HepG2 (cell line): Measurements from ENCODE around the gene VPS25. TPM values are rescaled to one million over a fixed set of nuclear protein-coding genes. Genes with fewer than 3 reads are reported as not detected.

ENCODE experiments used
- CC2D1A ChIP-seq: sonication (generic); formaldehyde crosslinking; IDR thresholded peaks from 2 replicates; pipeline ENCODE4 v1.8.1; 2023; ENCODE audit warnings: mild to moderate bottlenecking, missing genetic modification reagents
- CREB1 ChIP-seq, 2 experiments: fragments of 450-650 bp in 1 of 2; IDR thresholded peaks; 2 replicates each; pipeline ENCODE4 v1.6.1; 2016 to 2017; ENCODE audit warnings: control low read depth in 1 of 2, mild to moderate bottlenecking in 1 of 2, missing compliant biosample characterization in 1 of 2, missing genetic modification characterization in 1 of 2
- FOXP4 ChIP-seq: sonication (generic); formaldehyde crosslinking; IDR thresholded peaks from 2 replicates; pipeline ENCODE4 v1.4.0; 2020; ENCODE audit warnings: missing genetic modification reagents
- IRF9 ChIP-seq: sonication (generic); formaldehyde crosslinking; IDR thresholded peaks from 2 replicates; pipeline ENCODE4 v1.8.0; 2022; ENCODE audit warnings: missing genetic modification reagents, mild to moderate bottlenecking, borderline replicate concordance
- ISX ChIP-seq: sonication (generic); formaldehyde crosslinking; conservative IDR thresholded peaks from 2 replicates; pipeline ENCODE4 v1.5.0; 2020; ENCODE audit warnings: missing genetic modification reagents
- KIAA2018 ChIP-seq: sonication (generic); formaldehyde crosslinking; IDR thresholded peaks from 2 replicates; pipeline ENCODE4 v1.5.0; 2020; ENCODE audit warnings: mild to moderate bottlenecking, missing genetic modification reagents, borderline replicate concordance
- RNF219 ChIP-seq: sonication (generic); formaldehyde crosslinking; IDR thresholded peaks from 2 replicates; pipeline ENCODE4 v1.5.0; 2020; ENCODE audit warnings: mild to moderate bottlenecking, missing genetic modification reagents
- TERF1 ChIP-seq: sonication (generic); formaldehyde crosslinking; IDR thresholded peaks from 2 replicates; pipeline ENCODE4 v1.8.0; 2022; ENCODE audit warnings: mild to moderate bottlenecking, missing genetic modification reagents, moderate library complexity
- ZKSCAN1 ChIP-seq: fragments of 150-350 bp; IDR thresholded peaks from 2 replicates; pipeline ENCODE4 v1.6.1; 2014; ENCODE audit warnings: low read length
- ZNF263 ChIP-seq: sonication (generic); formaldehyde crosslinking; IDR thresholded peaks from 2 replicates; pipeline ENCODE4 v1.4.0; 2020; ENCODE audit warnings: missing genetic modification reagents
- ZNF331 ChIP-seq: sonication (generic); formaldehyde crosslinking; IDR thresholded peaks from 2 replicates; pipeline ENCODE4 v1.4.0; 2020; ENCODE audit warnings: missing genetic modification reagents
- ZNF367 ChIP-seq: sonication (generic); formaldehyde crosslinking; IDR thresholded peaks from 2 replicates; pipeline ENCODE4 v1.4.0; 2020; ENCODE audit warnings: missing genetic modification reagents, borderline replicate concordance
- polyA plus RNA-seq, 8 experiments: library from polyadenylated mRNA; depleted of rRNA in 3 of 8; stranded (reverse) in 7 of 8; unstranded in 1 of 8; fragments of >200 nt; fragmentation: Illumina TruSeq in 4 of 8; extraction: Trizol in 4 of 8; gene quantifications; 2 replicates each; pipeline versions ENCODE4 v1.2.1 to v1.2.3, GENCODE V29; 2011 to 2016; ENCODE audit warnings: low read depth in 4 of 8, missing spikeins in 1 of 8, mixed read lengths in 1 of 8; ENCODE audit not compliant: insufficient read depth in 1 of 8
- total RNA-seq, 5 experiments: library from RNA; depleted of rRNA; stranded (reverse); fragments of >200 nt; fragmentation: Illumina TruSeq; extraction: Trizol; gene quantifications; 2 replicates each; pipeline ENCODE4 v1.2.3, GENCODE V29; 2016; ENCODE audit warnings: low read depth in 1 of 5

The VPS25 gene
- total and polyA plus RNA-seq, 2 of the 13 experiments (the other 11 are each of a cell fraction or from before 2014, with no cell fraction given) = 161 to 249 TPM

- no peak for TF ChIP-seq KIAA2018 (CRISPR knock-in tag)
- TF ChIP-seq ZNF367 (CRISPR knock-in tag) = 0 out of 2 replicates have a peak, but pooled peaks have one; percentile 75
- no peak for TF ChIP-seq CC2D1A
- TF ChIP-seq RNF219 (CRISPR knock-in tag) = no peak; the same call in 1 of the 2 replicates
- TF ChIP-seq IRF9 (CRISPR knock-in tag) = peak; percentile 90
- 0 out of 2 replicates have a peak, but pooled peaks have one; percentile 71 for TF ChIP-seq ISX
- 0 out of 2 replicates have a peak, but pooled peaks have one; percentile 42 for TF ChIP-seq CREB1 (IDR thresholded peaks at IDR 0.05)
- no peak; the same call in none of the 2 replicates for TF ChIP-seq CREB1 (CRISPR knock-in tag; IDR thresholded peaks at IDR 0.05)
- TF ChIP-seq FOXP4 (CRISPR knock-in tag) = peak; percentile 78
- TF ChIP-seq ZNF263 = peak; percentile 84
- peak; percentile 95 for TF ChIP-seq ZNF331 (CRISPR knock-in tag)
- 0 out of 2 replicates have a peak, but pooled peaks have one; percentile 72 for TF ChIP-seq ZKSCAN1
- no peak for TF ChIP-seq TERF1
Observed at GRCh38 chr17:42773290-42774035, at the start of gene VPS25 (continued).
